WTC11 (cell line): ENCODE results near the gene IL1R1.

Experiments used
- AFF4 ChIP-seq: sonication (generic); formaldehyde crosslinking; IDR thresholded peaks from 2 replicates; pipeline ENCODE4 v1.8.1; 2023; ENCODE audit warnings: mild to moderate bottlenecking, missing genetic modification reagents, borderline replicate concordance
- CTCF ChIP-seq: fragments of 200-600 bp; IDR thresholded peaks from 2 replicates; pipeline ENCODE4 v1.8.0; 2022; ENCODE audit warnings: antibody characterized with exemption
- FOXP1 ChIP-seq: sonication (generic); formaldehyde crosslinking; IDR thresholded peaks from 2 replicates; pipeline ENCODE4 v1.8.0; 2022; ENCODE audit warnings: missing genetic modification reagents, mild to moderate bottlenecking, moderate library complexity, borderline replicate concordance
- MAX ChIP-seq: sonication (generic); formaldehyde crosslinking; IDR thresholded peaks from 2 replicates; pipeline ENCODE4 v1.8.0; 2022; ENCODE audit warnings: mild to moderate bottlenecking, missing genetic modification reagents
- SP1 ChIP-seq: sonication (generic); formaldehyde crosslinking; conservative IDR thresholded peaks from 2 replicates; pipeline ENCODE4 v1.8.1; 2022; ENCODE audit warnings: missing genetic modification reagents
- TEAD4 ChIP-seq: sonication (generic); formaldehyde crosslinking; IDR thresholded peaks from 2 replicates; pipeline ENCODE4 v1.8.0; 2022; ENCODE audit warnings: mild to moderate bottlenecking, missing genetic modification reagents
- ZBTB43 ChIP-seq: sonication (generic); formaldehyde crosslinking; IDR thresholded peaks from 2 replicates; pipeline ENCODE4 v1.8.1; 2023; ENCODE audit warnings: mild to moderate bottlenecking, missing genetic modification reagents
- ZNF512 ChIP-seq: sonication (generic); formaldehyde crosslinking; IDR thresholded peaks from 2 replicates; pipeline ENCODE4 v1.8.1; 2022; ENCODE audit warnings: missing genetic modification reagents, borderline replicate concordance
- TF ChIP-seq, protein P1 (sequence below): sonication (generic); formaldehyde crosslinking; IDR thresholded peaks from 2 replicates; pipeline ENCODE4 v1.8.0; 2022; ENCODE audit warnings: missing genetic modification reagents

GRCh38 chr2:102190430-102191107, 48.0 kb downstream of the IL1R1 start:
- TF ChIP-seq, protein P1, sequence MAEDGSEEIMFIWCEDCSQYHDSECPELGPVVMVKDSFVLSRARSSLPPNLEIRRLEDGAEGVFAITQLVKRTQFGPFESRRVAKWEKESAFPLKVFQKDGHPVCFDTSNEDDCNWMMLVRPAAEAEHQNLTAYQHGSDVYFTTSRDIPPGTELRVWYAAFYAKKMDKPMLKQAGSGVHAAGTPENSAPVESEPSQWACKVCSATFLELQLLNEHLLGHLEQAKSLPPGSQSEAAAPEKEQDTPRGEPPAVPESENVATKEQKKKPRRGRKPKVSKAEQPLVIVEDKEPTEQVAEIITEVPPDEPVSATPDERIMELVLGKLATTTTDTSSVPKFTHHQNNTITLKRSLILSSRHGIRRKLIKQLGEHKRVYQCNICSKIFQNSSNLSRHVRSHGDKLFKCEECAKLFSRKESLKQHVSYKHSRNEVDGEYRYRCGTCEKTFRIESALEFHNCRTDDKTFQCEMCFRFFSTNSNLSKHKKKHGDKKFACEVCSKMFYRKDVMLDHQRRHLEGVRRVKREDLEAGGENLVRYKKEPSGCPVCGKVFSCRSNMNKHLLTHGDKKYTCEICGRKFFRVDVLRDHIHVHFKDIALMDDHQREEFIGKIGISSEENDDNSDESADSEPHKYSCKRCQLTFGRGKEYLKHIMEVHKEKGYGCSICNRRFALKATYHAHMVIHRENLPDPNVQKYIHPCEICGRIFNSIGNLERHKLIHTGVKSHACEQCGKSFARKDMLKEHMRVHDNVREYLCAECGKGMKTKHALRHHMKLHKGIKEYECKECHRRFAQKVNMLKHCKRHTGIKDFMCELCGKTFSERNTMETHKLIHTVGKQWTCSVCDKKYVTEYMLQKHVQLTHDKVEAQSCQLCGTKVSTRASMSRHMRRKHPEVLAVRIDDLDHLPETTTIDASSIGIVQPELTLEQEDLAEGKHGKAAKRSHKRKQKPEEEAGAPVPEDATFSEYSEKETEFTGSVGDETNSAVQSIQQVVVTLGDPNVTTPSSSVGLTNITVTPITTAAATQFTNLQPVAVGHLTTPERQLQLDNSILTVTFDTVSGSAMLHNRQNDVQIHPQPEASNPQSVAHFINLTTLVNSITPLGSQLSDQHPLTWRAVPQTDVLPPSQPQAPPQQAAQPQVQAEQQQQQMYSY (CRISPR knock-in tag) = no peak
- no peak for TF ChIP-seq ZNF512
- TF ChIP-seq CTCF = no peak
- TF ChIP-seq SP1 (CRISPR knock-in tag) = no peak
- no peak for TF ChIP-seq AFF4 (CRISPR knock-in tag)
- TF ChIP-seq ZBTB43 (CRISPR knock-in tag) = no peak
- no peak for TF ChIP-seq TEAD4 (CRISPR knock-in tag)
- TF ChIP-seq FOXP1 (CRISPR knock-in tag) = no peak
- TF ChIP-seq MAX = no peak
